Mesothelial cell of epicardium (in vitro differentiated cells): ENCODE results near the gene MAP4K1. TPM values are rescaled to one million over a fixed set of nuclear protein-coding genes. Genes with fewer than 3 reads are reported as not detected.

Experiments
- DNase-seq, 2 experiments: peaks; one replicate each; pipeline ENCODE4 v3.0.0; 2021; ENCODE audit warnings: low spot score in 2 of 2; ENCODE audit not compliant: unreplicated experiment in 2 of 2
- H3K27ac Mint-ChIP-seq: 2 replicates; pipeline ENCODE4 v1.8.0; 2021; ENCODE audit warnings: mixed read lengths
- H3K27me3 Mint-ChIP-seq: 2 replicates; pipeline ENCODE4 v1.8.0; 2021; ENCODE audit warnings: low read depth, mixed read lengths
- H3K36me3 Mint-ChIP-seq: 2 replicates; pipeline ENCODE4 v1.8.0; 2021; ENCODE audit warnings: mixed read lengths
- H3K4me1 Mint-ChIP-seq: 2 replicates; pipeline ENCODE4 v1.8.0; 2021; ENCODE audit warnings: mixed read lengths
- H3K4me3 Mint-ChIP-seq: 2 replicates; pipeline ENCODE4 v1.8.0; 2021; ENCODE audit warnings: mild to moderate bottlenecking, moderate library complexity, mixed read lengths
- H3K9me3 Mint-ChIP-seq: 2 replicates; pipeline ENCODE4 v1.8.0; 2021; ENCODE audit warnings: mixed read lengths
- total RNA-seq: library from RNA; stranded (reverse); gene quantifications from 3 replicates; pipeline ENCODE4 v1.2.1, GENCODE V29; 2021
- TF ChIP-seq, protein P1 (sequence below): fragments of 200-600 bp; sonication (generic); IDR thresholded peaks from one replicate; pipeline ENCODE4 v1.5.0; 2021; ENCODE audit warnings: antibody characterized with exemption; ENCODE audit not compliant: unreplicated experiment

Gene MAP4K1
- total RNA-seq, 1 donor from 2014 or later = 5.6 TPM

DNA sequence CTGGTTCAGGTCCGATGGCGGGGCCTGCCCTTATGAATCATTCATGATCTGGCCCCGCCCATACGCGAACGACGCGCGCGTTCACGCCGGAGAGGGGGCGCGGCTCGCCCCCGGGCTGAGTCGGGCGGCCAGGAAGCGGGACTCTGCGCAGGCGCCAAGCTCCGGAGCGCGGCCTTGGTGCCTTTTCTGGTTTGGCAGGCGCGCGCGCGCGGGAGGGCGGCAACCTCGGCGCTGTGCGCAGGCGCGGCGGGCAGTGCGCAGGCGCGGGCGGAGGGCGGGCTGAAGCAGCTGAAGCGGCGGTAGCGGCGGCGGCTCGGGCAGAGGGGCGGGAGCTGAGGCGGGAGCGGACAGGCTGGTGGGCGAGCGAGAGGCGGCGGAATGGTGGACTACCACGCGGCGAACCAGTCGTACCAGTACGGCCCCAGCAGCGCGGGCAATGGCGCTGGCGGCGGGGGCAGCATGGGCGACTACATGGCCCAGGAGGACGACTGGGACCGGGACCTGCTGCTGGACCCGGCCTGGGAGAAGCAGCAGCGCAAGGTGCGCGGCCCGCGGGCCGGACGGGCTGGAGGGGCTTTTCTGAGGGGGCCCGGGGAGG is 29.7 kb upstream of the MAP4K1 start, which contains the start of gene ACTN4:
ACTN4 (plus strand) TSS at position 282 of the 598 bp plus-strand sequence; CDS start at position 379, 97 bp downstream.
- Mint-ChIP-seq H3K27ac (peak within 1 kb of the TSS; percentile 95), H3K4me1 (peaks cover 39% of the 10 kb centered on the region), H3K36me3 (no peaks in the 10 kb centered on the region), H3K4me3 (peak within 1 kb of the TSS; percentile 90), H3K9me3 (no peaks in the 10 kb centered on the region), H3K27me3 (no peaks in the 10 kb centered on the region)
- TF ChIP-seq, protein P1, sequence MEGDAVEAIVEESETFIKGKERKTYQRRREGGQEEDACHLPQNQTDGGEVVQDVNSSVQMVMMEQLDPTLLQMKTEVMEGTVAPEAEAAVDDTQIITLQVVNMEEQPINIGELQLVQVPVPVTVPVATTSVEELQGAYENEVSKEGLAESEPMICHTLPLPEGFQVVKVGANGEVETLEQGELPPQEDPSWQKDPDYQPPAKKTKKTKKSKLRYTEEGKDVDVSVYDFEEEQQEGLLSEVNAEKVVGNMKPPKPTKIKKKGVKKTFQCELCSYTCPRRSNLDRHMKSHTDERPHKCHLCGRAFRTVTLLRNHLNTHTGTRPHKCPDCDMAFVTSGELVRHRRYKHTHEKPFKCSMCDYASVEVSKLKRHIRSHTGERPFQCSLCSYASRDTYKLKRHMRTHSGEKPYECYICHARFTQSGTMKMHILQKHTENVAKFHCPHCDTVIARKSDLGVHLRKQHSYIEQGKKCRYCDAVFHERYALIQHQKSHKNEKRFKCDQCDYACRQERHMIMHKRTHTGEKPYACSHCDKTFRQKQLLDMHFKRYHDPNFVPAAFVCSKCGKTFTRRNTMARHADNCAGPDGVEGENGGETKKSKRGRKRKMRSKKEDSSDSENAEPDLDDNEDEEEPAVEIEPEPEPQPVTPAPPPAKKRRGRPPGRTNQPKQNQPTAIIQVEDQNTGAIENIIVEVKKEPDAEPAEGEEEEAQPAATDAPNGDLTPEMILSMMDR = no peak
- peak; percentile 100 for DNase-seq

DNA sequence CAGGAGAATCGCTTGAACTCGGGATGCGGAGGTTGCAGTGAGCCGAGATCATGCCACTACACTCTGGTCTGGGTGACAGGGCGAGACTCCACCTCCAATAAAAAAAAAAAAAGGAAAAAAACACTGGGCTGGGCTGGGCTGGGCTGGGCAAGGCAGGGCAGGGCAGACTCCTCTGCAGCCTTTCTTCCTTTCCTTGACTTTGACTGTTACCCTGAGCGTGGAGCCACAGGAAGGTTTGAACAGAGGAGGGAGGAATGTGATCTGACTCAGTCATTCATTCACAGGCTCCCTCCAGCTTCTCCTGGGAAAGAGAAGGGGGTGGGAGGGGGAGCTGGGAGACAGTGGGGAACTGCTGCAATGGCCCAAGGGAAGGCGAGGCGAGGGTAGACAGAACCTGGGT is 27.0 kb upstream of the MAP4K1 start:
- Mint-ChIP-seq H3K4me3 (no peak overlapping the region), H3K4me1 (peaks cover 11% of the 10 kb centered on the region), H3K27me3 (no peaks in the 10 kb centered on the region), H3K9me3 (no peaks in the 10 kb centered on the region), H3K27ac (no peak overlapping the region), H3K36me3 (no peaks in the 10 kb centered on the region)
- TF ChIP-seq, protein P1 = no peak
- no peak for DNase-seq

DNA sequence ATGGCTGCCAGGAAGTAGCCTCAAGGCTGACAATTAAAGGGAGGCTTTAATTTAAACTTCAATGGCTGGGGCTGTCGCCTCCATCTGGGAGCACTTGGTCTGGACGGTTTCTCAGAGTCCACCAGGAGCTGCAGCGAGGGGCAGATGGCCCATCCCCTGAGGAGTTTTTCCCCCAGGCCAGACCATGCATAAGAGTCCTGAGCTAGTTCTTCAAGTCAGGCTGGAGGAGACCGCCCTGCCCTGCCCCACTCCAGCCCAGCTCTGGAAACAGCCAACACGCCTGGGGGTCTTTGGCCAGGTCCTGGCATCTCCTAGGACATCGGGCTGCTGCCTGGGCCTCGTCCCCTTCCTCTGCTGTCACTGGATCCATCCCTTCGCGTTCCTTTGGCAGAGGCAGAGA is 24.4 kb upstream of the MAP4K1 start:
- H3K4me1 Mint-ChIP-seq = peaks cover 2% of the 10 kb centered on the region
- TF ChIP-seq, protein P1 = no peak
- DNase-seq = no peak
- H3K27me3 Mint-ChIP-seq = no peaks in the 10 kb centered on the region
- no peaks in the 10 kb centered on the region for H3K36me3 Mint-ChIP-seq
- H3K4me3 Mint-ChIP-seq = no peak overlapping the region
- H3K9me3 Mint-ChIP-seq = no peaks in the 10 kb centered on the region
- H3K27ac Mint-ChIP-seq = no peak overlapping the region

DNA sequence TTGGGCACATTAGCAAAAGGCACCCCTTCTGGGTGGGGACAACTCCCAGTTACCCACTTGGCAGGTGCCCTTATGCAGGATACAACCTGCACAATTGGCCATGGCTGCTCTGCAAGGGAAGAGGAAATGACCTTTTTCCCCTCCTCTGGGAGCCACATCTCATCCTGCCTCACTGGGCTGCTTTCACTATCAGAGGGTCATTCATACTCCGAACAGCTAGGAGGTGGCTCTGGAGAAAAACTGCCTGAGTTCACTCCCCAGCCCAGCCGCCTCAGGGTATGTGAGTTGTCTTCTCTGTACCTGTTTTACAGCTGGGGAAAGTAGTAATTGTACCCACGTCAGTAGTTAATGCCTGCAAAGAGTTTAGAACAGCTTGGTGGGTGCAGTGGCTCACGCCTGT is 22.6 kb upstream of the MAP4K1 start:
- no peak overlapping the region for H3K4me3 Mint-ChIP-seq
- no peak overlapping the region for H3K27ac Mint-ChIP-seq
- no peak for DNase-seq
- H3K9me3 Mint-ChIP-seq = no peaks in the 10 kb centered on the region
- no peaks in the 10 kb centered on the region for H3K27me3 Mint-ChIP-seq
- peaks cover 2% of the 10 kb centered on the region for H3K36me3 Mint-ChIP-seq
- TF ChIP-seq, protein P1 = no peak
- H3K4me1 Mint-ChIP-seq = no peaks in the 10 kb centered on the region

DNA sequence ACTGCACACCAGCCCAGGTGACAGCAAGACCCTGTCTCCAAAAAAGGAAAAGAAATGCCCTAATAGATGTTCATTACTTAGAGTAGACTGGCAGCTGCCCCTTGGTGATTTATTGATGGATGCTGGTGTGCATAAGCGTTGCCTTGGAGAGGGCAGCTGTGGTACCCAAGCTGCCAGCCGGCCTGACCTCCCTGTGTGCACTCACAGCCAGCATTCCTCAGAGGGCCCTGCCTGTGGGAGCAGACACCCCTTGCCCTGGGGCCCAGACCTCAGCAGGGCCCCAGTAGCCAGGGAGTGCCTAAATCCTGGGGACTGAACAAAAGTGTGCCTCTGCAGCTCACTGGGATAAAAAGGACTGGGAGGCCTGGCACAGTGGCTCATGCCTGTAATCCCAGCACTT is 21.9 kb upstream of the MAP4K1 start:
- Mint-ChIP-seq H3K9me3 (no peaks in the 10 kb centered on the region), H3K4me1 (peaks cover 2% of the 10 kb centered on the region), H3K27ac (no peak overlapping the region), H3K36me3 (peaks cover 4% of the 10 kb centered on the region), H3K27me3 (no peaks in the 10 kb centered on the region), H3K4me3 (no peak overlapping the region)
- TF ChIP-seq, protein P1 = no peak
- no peak for DNase-seq

DNA sequence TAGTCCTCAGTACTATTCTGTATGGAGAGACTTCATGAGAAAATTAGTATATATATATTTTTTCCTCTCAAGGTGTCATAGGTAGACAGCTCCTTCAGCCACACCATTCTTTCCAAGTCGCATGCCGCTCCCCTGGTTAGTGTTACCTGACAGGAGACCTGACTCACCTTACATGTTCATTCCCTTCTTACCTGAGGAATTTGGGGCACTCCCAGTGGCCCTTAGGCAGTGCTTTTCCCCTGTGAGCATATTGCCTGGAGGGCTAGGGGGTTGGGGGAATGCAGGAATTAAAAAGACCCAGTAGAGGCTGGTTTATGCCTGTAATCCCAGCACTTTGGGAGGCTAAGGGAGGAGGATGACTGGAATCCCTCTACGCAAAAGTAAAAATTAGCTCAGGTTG is 20.7 kb upstream of the MAP4K1 start:
- H3K27ac Mint-ChIP-seq = no peak overlapping the region

More for the DNA sequence above, 20.7 kb upstream of the MAP4K1 start:
- no peak for DNase-seq
- no peaks in the 10 kb centered on the region for H3K9me3 Mint-ChIP-seq
- peaks cover 2% of the 10 kb centered on the region for H3K4me1 Mint-ChIP-seq
- no peaks in the 10 kb centered on the region for H3K27me3 Mint-ChIP-seq
- TF ChIP-seq, protein P1 = no peak
- no peak overlapping the region for H3K4me3 Mint-ChIP-seq
- H3K36me3 Mint-ChIP-seq = peaks cover 7% of the 10 kb centered on the region
